Measurements from ENCODE around the gene KCNC4. TPM values are rescaled to one million over a fixed set of nuclear protein-coding genes. Genes with fewer than 3 reads are reported as not detected.

The KCNC4 gene
- polyA plus RNA-seq, 1 donor from 2014 or later, result 0.57 TPM

- Histone ChIP-seq H3K79me2 (replicated peaks; ENCODE audit: insufficient read depth, low read length) (no peaks in the 10 kb centered on the region), H3K9me2 (ENCODE audit: insufficient read depth, low read length) (no peaks in the 10 kb centered on the region), H3K4me3 (ENCODE audit: low read length) (no peak overlapping the region)
Observed at GRCh38 chr1:110213143-110213540, 3.0 kb downstream of the KCNC4 start.

More at GRCh38 chr1:110213143-110213540, 3.0 kb downstream of the KCNC4 start:
- H3F3A ChIP-seq (ENCODE audit: insufficient read depth, low read length, poor library complexity, severe bottlenecking), result peaks cover 6% of the 10 kb centered on the region
- H3K9me3 ChIP-seq (ENCODE audit: low read length), result no peaks in the 10 kb centered on the region
- no peak overlapping the region for H2AFZ ChIP-seq (ENCODE audit: low read depth, low read length)
- no peak overlapping the region for H3K27ac ChIP-seq (ENCODE audit: low read length)
- H4K20me1 ChIP-seq (ENCODE audit: insufficient read depth), result no peaks in the 10 kb centered on the region
- TF ChIP-seq EP300 (conservative IDR thresholded peaks at IDR 0.05; ENCODE audit: poor library complexity, severe bottlenecking) (no peak), RAD21 (conservative IDR thresholded peaks at IDR 0.05) (no peak), REST (IDR thresholded peaks at IDR 0.05; ENCODE audit: borderline replicate concordance) (no peak), EZH2 (IDR thresholded peaks at IDR 0.05; ENCODE audit: borderline replicate concordance, insufficient read depth, low read length, poor library complexity, severe bottlenecking) (no peak), TAF1 (IDR thresholded peaks at IDR 0.05; ENCODE audit: low read depth) (no peak), SMC3 (conservative IDR thresholded peaks at IDR 0.05; ENCODE audit: poor library complexity) (no peak), MXI1 (conservative IDR thresholded peaks at IDR 0.05; ENCODE audit: poor library complexity, severe bottlenecking) (no peak), POLR2AphosphoS5 (IDR thresholded peaks at IDR 0.05) (no peak), CTCF (IDR thresholded peaks at IDR 0.05; ENCODE audit: poor library complexity, severe bottlenecking) (no peak)
- no peaks in the 10 kb centered on the region for H3K36me3 ChIP-seq (ENCODE audit: insufficient read depth, low read length)
- H3K27me3 ChIP-seq (ENCODE audit: insufficient read depth, low read depth, low read length), result peaks cover 35% of the 10 kb centered on the region
- no peak overlapping the region for H3K4me2 ChIP-seq (ENCODE audit: low read length)
- H3K9ac ChIP-seq (ENCODE audit: low read length), result no peak overlapping the region
